G401.6 (cell line): ENCODE measurements around the gene LTBP2.

Experiments
- FAIRE-seq: peaks from 2 replicates; lab custom pipeline; 2012; peaks lifted over from hg19 to GRCh38; lab: Jason Lieb, UNC

LTBP2 gene

DNA sequence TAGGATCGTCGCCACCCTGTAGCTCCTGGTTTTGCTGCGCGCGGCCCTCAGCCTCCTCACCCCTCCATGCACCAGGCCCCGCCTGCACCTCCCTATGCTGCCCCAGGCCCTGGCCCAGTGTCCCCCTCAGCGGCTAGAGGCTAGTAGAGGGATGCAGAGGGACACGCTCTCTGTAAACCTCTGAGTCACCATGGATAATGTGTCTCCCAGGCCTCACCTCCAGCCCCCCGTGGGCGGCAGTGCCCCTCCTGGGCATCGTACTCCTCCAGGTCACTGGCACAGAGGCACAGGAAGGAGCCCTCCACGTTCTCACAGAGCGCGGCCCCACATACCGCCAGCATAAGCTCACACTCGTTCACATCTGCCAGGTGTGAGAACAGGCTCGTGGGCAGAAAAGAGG is 106.2 kb downstream of the LTBP2 start:
- no peak for FAIRE-seq

DNA sequence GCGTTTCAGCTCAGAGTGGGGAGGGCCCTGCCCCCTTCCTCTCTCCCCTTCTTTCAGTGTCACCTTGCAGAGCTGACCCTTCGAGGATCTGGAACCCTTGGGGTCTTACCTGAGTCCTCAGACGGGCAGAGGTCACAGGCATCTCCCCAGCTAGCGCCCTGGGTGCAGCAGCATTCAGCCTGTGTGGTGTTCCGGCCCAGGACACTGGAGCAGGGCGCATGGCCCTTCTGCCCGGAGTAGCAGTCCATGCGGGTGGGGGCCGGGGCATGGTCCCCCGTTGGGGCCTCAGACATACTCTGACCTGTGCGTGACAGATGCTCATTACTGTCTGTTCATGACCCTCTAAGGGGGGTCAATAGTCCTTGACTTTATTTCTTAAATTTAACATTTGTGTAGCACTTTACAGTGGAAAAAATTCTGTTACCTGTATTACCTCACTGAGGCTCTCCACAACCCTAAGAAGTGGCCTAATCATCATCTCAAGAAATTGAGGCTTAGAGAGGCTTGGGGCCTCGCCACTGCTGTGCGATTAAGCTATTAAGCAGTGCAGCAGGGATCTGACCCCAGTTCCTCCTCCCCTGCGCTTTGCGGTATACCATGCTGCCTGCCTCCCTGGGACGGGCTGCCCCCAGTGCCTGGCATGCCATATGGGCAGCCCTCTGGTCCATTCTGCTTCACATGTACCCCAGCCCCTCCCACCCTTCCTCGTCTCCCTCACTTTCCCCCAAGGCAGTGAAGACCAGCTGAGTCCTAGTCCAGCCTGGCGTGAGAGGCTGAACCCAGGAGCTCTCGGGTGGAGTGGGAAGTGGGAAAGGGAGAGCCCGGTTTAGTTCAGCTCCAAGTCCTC is 106.9 kb downstream of the LTBP2 start:
- no peak for FAIRE-seq

DNA sequence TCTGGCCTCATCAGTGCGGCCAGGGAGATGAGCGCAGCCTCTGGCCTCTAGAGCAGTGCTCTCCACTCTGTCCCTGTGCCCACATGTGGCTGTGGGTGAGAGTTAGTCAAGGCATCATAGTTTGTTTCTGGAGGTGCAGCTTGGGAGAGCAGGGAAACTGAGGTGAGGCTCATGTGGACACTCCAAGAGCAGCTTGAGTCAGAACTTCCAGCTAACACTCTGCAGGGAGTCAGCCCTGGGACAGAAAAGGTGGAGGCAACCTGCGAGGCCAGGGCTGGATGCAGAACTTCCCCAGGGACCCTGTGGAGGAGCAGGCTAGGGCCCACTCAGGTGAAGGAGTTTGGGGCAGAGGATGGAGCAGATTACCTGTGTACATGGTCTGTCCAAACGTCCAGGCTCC is 107.6 kb downstream of the LTBP2 start:
- no peak for FAIRE-seq

DNA sequence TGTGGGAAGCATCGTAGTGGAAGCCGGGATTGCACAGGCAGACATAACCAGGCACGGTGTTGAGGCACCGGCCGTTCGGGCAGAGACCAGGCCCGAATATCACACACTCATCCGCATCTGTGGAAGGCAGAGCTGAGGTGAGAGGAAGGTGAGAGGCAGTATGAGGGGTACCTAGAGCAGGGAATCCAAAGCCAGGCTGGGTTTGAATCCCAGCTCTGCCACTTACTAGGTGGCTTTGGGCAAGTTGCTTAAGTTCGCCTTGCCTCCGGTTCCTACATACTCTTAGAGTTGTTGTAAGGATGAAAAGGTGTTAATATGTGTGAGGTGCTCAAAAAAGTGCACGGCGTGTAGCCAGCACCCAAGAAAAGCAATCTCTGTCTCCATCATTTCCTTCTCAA is 108.1 kb downstream of the LTBP2 start:
- FAIRE-seq, result no peak

DNA sequence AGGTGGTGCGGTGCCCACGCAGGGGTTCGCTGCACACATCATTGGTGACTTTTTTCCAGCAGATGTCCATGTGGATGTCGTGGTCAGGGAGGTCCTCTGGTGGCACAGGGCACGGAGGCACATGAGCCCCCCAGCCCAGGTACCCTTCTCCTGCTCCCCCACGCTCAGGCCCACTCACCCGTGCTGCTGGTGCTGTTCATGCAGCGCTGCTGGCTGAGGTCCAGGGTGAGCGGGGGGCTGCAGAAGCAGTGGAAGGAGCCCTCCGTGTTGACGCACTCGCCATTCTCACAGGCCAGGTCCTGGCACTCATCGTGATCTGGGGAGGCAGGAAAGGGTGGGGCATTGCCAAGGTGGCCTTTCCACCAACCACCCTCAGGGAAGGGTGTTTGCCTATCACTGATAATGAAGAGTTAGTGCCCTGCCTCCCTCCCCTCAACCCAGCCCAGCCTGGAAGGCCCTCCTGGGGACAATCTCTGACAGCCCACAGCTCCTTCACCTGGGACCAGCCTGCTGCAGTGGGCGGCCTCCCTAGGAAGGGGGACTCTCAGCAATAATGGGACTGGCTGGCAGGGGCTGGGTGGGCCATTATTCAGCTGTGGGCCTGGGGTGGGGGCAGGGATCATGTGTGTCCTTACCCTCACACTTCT is 108.6 kb downstream of the LTBP2 start:
- no peak for FAIRE-seq

DNA sequence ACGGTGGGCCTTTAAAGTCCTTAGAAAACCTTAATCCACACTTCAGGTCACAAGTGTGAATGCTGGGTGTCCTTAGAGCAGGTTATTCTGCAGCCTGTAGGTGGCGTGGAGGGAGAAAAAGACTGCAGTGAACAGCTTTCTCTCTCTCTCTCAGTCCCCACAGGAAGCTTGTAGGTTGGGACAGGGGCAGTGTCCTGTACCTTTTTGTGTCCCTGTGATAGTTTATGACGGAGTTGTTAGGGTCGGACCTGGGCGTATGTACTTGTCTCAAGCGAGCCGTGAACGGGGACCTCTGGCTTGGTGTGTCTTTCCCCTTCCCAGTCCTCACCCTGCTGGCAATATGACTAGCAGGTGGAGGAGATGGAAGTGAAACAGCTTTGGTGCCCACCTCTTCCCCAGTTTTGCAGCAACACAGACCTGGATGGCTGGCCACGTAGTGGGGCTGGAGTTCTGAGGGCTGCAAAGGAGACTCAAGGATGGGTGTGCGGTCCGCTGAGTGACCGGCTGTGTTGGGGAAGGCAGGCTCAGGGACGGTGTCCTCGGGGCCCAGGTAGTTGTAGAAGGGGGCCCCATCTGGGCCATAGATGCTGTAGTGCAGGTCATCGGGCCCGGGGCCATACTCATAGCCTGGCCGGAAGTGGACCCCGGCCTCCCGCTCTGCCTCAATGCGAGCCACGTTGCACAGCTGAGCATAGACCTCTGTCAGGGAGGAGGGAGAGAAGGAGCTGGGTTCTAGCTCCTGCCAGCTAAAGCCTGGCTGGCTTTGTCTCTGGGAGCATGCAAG is 109.6 kb downstream of the LTBP2 start:
- FAIRE-seq, result peak; percentile 3

DNA sequence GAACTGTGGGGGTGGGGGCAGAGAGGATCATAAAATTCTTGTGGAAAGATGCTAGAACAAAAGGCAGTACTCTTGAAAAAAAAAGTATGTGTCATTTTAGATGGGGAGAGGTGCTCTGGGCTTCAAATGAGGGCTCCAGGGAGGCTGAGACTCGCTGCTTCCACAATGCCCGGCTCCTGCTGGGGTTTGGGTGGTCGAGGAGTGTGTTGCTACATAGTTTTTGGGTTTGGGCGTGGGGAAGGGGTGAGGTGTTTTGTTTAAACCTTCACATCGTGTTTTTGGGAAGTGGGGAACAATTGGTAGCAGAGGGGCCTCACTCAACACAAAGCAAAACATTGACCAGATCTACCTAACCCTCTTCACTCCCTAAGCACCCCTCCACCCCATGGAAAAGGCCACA is 110.3 kb downstream of the LTBP2 start:
- FAIRE-seq, result no peak

DNA sequence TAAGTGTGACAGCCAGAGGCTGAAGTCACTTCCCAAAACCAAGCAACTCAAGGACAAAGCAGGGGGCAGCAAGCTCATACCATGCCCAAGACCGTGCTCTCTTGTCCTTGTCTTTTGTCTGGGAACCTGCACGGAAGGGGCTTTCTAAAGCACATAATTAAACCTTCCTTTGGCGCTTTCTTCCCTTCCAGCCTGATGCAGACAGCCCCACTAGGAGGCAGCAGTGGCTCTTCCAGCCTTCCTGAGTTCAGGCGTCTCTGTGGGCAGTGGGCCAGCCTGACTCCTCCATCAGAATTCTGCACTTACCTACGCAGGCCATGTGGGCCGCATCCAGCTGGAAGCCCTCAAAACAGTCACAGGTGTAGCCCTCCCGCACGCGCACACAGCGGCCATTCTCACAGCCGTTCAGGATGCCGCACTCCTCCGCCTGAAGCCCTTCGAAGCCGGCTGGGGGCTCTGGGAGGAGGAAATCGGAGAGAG is 110.9 kb downstream of the LTBP2 start:
- FAIRE-seq, result peak; percentile 39

DNA sequence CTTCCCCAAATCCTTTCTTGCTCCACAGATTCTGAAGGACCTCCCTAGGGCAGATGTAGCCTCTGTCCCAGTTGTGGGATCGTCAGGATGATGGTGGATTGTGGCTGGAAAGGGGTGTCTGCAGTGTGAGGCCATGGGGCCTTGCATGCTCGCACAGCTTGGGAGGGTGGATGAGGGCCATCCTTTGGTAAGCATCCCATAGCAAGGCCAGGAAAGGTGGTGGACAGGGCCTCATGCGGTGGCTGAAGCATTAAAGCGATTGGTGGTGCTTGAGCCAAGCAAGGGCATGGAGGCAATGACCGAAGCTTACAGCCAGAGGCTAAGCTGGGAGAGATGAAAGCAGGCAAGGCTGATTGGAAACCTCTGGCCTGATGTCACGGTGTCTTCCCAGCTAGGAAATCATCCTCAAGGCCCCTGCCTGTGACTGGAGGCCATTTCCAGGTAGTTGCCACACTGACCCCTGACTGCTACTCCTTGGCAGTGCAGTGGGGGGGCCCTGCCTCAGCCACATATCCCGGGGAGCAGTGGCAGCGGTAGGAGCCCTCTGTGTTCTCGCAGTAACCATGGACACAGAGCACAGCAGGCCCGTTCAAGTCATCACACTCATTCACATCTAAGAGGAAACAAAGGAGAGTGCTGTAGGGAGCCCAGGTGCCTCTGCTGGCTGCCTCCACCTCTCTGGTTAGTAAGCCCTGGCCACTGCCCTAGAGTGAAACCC is 111.5 kb downstream of the LTBP2 start:
- FAIRE-seq, result no peak

DNA sequence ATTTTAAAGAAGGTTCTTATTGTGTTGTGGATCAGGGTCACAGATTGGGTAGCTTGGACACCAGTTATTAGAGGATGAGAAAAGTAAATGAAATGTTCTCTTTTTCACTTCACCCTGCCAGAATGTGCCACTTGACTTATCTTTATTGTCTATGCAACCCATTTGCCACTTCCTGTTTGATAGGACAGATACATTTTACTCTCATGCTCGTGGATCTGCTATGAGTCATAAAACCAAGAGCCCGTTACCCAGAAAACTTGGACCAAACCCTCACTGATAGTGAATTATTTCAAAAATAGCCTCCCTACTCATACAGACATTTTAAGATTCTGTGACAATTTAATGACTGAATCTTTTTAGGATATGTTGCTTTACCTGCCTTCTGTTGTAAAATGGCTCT is 116.7 kb downstream of the LTBP2 start:
- no peak for FAIRE-seq

DNA sequence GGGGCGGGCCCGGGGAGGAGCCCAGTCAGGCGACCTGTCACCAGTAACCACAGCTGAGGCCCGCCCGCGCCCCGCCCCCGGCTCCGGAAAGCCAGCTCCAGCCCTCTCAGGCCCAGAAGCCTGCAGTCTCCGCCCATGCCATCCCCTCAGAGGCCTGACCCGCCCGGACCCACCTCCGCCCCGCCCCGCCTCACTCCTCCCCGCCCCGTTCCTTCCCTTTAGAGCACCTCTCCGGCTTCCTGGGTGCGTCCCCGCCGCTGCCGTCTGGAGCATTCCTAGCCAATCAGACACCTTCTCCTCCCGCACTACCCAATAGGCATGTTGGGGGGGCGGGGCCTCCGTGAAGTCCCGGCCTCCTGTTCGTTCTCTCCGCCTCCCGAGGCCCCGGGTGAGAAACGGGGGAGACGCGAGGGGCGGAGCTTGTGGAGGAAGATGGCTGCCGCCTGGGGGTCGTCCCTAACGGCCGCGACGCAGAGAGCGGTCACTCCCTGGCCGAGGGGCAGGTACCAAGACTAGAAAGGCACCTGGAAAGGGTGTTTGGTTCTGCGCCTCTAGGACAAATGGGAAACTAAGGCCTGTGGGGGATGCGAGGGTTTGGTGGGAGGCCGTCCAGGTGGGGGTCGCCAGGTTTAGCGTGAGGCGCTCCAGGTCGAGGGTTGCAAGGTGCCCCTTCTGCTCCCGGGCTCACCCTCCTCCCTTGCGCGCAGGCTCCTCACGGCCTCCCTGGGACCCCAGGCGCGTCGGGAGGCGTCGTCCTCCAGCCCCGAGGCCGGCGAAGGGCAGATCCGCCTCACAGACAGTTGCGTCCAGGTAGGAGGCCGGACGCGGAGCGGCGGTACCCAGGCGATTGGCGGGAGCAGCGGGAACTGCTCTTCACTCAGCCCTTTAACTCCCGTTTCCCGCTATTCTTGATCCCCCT is 118.4 kb downstream of the LTBP2 start, which contains the start of gene ISCA2:
Gene ISCA2 (plus strand): TSS at position 423 of the 919 bp plus-strand sequence. CDS start 10 bp downstream, at position 433.
- peak; percentile 97 for FAIRE-seq

DNA sequence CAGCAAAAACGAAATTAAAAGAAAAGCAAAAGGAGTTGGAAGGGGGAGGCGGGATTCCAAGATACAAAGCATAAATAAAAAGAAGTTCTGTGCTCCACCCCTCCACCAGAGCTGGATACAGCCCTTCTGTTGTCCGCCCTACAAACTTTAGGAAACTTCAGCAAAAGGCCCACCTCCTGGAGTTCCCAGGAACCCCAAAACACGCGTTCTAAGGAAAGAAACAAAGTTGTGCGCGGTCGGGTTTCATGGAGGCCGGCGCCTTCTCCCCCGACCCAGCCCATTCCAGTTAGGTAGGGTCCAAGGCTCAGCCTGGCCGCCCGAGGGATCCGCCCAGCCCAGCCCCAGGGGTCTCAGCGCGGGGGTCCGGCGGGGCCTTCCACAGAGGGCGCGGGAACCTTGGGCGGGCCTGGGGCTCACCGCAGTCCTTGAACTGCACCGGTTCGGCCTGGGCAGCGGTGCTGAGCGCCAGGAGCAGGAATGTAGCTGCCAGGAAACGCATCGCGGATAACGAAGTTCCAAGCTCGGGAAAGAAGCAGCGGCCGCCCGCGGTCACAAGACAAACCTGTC is 119.2 kb downstream of the LTBP2 start, which contains the start of gene NPC2:
Gene NPC2 (minus strand): TSS at position 530 of the 567 bp plus-strand sequence. CDS start 31 bp downstream, at position 499.
- FAIRE-seq, result no peak

DNA sequence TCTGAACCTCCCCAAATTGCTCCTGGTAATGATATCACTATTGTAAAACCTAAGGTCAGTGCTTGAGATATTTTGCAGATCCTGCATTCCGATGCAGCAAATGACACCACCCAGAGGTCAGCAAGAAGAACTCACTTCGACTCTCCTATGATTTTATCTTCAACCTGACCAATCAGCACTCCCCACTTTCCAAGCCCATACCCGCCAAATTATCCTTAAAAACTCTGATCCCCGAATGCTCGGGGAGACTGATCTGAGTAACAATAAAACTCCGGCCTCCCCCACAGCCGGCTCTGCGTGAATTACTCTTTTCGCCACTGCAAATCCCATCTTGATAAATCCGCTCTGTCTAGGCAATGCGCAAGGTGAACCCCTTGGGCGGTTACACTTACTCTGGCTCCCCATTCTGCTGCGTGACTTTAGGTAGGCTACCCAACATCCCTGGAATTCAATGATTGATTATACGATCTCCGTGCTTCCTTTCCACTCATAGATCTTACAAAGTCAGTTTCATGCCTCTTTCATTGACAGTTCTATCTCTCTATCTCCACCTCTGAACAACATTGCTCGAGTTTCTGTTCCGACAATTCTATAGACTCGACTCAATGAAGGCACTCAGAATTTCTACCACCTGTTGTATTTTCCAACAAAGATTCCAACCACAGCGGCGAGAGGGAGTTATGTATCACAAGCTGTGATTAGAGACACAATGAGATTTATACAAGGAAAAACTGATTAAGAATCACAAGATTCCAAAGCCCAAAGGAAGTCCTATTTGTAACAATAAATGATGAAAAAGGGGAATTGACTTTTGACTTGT is 119.9 kb downstream of the LTBP2 start:
- no peak for FAIRE-seq

DNA sequence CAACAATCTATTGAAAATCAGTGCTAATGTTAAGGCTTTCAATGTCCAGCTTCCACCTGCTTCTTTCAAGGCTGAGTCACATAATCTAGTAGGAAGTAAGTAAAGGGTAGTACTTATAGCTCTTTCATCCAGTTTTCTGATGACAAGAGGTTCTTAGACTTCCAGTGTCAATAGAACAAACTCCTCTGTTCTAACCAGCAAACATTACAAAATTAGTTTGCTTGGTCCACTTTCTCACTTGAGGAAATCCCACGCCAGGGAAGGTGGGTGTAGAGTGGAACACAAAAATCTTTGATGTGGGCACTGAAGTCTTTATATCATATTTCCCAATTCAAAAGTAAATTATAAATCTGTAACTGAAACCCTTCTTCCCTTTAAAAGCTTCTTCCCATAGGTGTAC is 121.6 kb downstream of the LTBP2 start:
- FAIRE-seq, result no peak

DNA sequence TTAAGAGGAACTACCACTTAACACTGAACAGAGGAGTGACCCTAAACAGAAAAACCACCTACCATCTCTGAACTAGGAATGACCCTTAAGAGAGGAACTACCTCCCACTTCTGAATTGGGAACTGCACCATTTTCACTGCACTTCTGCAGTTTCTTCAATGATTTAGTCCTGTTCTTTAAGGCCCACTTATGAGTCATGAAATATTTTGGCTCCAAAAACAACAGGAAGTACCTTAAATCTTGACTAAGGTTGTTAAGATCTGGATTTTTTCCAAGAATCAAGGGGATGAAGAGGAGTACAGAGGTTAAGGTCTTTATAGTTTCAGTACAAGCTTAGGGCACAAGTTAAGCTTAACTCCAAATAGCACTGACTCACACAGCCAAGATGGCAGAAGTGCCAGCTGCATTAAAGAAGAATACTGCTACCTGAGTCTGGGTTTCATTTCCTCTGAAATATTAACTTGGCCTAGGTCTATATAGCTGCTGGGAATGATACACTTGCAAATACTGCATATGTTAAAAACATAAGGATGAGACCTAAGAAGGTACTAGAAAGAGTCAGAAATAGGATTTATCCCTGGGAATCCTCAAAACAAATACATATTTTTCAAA is 123.1 kb downstream of the LTBP2 start:
- FAIRE-seq, result no peak

DNA sequence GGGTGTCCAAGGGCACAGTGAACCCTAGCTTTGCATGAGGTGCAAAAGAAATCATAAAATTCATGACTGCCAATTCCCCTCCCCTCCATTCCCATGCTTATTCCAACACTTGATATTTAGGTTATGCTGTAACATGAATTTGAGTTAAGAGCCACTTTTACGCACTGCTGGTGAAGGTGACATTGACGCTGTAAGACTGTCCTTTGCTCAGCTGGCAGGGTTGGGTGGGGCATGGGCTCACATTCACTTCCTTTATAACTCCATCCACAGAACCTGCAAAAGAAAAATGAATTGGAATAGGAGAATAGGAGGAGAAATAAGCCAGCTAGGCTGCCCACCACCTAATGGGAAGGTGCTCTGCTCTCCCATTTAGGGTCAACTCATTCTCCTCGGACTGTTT is 125.9 kb downstream of the LTBP2 start:
- FAIRE-seq, result no peak

DNA sequence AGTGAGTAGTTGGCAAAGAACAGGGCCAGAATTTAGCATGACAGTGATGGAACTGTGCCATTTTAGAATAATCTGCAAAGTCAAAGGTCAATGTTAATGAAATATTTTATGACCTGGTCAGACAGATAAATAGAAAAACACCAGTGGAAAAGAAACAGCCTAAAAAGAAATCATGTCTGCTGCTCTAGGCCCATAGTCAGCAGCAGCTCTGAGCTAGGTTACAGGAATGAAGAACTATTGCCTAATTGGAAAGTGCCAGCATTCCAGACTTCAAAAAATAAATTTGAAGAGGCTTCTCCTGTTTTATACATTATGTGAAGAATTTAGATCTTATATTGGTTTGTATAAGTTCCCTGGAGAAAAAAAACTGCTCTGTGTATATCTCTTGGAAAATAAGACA is 128.7 kb downstream of the LTBP2 start:
- FAIRE-seq, result no peak

DNA sequence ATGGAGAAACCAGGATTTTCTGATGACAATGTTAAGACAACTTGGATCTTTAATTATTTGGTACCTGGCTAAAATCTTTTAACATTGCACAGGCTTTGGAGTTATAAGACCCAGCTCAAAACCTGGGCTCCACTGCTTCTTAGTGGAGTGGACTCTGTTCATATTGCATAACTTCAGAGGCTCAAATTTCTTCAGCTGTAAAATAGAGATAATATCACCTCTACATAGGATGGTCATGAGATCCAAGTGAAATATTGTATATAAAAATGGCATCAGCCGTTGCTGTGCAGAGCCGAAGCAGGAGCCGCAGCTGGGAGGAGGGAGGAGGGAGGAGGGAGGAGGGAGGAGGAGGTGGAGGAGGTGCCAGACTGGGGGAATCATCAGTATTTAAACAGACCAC is 129.5 kb downstream of the LTBP2 start:
- no peak for FAIRE-seq

DNA sequence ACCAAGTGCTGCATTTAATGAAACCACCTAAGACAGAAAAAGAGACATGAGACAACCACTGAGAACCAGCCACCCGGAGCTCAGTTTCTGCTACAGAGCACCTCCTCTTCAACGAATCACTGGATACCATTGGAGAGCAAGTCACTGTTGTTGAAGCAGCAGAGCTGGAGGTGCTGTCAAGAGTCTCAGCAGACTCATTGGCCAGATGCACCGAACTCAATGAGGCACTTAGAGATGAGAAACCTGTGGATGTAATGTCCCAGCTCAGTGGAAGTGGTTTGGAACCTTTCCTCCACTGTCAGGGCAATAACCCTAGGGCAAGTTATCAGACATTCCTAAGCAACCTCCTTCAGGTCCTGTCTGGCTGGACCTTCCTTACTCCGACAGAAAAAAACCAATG is 132.0 kb downstream of the LTBP2 start:
- FAIRE-seq, result no peak
